GM12874 (cell line): ENCODE data around the gene VEGFC.

ENCODE experiments used
- CTCF ChIP-seq: IDR thresholded peaks from 2 replicates; pipeline ENCODE4 v1.5.1; 2011; ENCODE audit warnings: low read depth, mild to moderate bottlenecking, control low read depth, low read length, moderate library complexity; ENCODE audit not compliant: insufficient read depth

Gene VEGFC

GRCh38 chr4:176690716-176691115 lies 102.0 kb downstream of the VEGFC start:
- TF ChIP-seq CTCF = no peak

GRCh38 chr4:176680668-176681180 lies 112.0 kb downstream of the VEGFC start:
- TF ChIP-seq CTCF = no peak

GRCh38 chr4:176676901-176677300 lies 115.8 kb downstream of the VEGFC start:
- no peak for TF ChIP-seq CTCF

GRCh38 chr4:176675810-176676209 lies 116.9 kb downstream of the VEGFC start:
- TF ChIP-seq CTCF = no peak

GRCh38 chr4:176671532-176671931 lies 121.2 kb downstream of the VEGFC start:
- no peak for TF ChIP-seq CTCF

- TF ChIP-seq CTCF = no peak
Measured at GRCh38 chr4:176668324-176668723, 124.4 kb downstream of the VEGFC start.

- no peak for TF ChIP-seq CTCF
Measured at GRCh38 chr4:176664964-176665363, 127.8 kb downstream of the VEGFC start.
